Amygdala (tissue), 56 donors: ENCODE results near the gene CLIC1.

Experiments used
- DNase-seq, 56 donors: peaks; one replicate each; lab custom pipeline; 2025; lab: John Stamatoyannopoulos, UW

The CLIC1 gene

GRCh38 chr6:31769684-31770371, 33.5 kb upstream of the CLIC1 start:
- peak in 5 of 56 donors; percentile 13 to 27 (median 23) for DNase-seq

DNA sequence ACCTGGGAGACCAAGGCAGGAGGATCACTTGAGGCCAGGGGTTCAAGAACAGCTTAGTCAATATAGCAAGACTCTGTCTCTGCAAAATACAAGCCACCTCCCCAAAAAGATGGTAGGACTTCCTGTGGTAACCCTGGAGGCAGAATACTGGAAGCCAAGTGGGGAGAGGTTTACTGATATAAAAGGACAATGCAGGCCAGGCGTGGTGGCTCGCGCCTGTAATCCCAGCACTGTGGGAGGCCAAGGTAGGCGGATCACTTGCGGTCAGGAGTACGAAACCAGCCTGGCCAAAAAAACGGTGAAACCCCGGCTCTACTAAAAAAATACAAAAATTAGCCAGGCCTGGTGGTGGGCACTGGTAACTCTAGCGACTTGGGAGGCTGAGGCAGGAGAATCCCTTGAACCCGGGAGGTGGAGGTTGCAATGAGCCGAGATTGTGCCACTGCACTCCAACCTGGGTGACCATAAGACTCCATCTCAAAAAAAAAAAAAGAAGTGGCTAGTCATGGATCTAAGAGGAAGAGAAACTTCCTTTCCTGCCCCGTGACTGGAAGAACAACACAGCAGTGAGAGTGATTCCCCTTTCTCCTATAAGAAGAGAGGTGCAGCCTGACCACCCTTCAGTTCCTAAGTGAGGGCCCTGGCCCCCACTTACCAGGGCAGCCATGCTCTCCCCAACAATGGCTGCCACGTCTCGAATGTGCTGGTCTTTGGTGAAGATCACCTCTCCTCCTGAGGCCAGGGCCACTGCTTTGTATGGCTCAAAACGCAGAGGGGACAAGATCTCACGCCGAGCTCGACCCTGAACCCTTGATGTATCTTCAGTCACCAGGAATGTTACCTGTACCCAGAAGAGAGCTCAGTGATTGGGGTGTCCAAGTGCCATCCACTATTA, 32.3 kb upstream of the CLIC1 start:
- peak in 1 of 56 donors; percentile 29 for DNase-seq

DNA sequence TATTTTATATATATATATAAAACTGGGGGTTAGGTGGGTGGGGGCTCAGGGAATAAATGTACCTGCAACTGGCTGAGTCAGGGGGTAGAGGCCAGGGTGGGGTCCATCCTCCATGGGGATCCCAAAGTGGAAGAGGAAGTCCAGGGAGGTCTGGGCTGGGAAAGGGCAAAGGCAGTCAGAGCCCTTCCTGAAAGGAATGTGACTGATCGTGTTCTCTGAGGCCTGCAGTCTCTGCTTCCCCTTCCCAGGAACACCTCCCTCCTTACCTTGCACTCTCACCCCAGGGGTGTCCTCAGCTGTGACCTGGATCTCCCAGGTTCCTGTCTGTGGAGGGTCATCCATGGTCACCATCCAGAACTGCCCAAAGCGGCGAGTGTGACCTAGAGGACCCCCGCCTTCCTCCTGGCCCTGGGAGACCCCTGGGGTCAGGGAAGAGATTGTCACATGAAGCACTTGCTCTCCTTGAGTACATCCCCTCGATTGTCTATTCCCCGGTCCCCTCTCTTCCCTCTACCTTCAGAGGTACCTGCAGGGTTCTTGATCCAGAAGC, 30.8 kb upstream of the CLIC1 start:
- DNase-seq = no peak

DNA sequence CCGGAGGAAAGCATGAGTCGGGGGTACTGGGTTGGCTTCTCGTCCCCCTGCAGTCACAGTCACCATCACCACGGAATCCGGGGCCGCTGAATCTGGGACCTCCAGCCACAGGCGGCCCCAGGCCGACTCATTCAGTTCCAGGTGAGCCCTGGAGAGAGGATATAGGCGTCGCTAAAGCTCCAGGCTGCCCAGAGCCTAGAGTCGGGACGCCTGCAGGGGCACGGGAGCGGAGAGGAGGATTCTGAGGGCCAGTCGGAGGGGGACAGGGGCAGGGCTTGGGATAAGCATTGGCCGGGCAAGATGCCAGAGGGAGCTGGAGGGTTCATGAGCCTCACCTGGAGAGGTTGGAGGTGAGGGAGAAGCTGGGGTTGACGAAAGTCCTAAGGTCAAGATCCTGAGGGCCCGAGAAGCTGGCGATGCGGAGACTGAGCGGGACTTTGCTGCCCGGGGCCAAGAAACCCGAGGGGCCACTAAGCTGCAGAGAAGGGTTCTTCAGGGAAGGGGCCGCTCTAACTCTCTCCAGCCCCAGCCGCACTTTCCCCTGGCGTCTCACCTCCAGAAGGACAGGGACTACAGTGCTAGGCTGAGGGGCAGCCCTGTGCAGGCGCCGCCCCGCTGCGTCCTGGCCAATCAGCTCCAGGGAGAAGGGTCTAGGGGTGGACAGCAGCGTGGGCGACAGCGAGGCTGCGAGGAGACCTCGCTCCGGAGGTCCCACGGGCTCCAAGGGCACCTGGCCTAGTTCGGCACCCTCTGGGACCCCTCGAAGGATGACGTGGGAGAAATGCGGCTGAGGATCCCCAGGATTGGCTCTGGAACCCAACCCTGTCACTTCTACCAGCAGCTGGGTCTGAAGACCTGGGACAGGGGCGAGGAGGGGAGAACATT, 29.8 kb upstream of the CLIC1 start:
- DNase-seq = no peak

- DNase-seq = no peak
Observed at GRCh38 chr6:31765559-31765909, 29.2 kb upstream of the CLIC1 start.

DNA sequence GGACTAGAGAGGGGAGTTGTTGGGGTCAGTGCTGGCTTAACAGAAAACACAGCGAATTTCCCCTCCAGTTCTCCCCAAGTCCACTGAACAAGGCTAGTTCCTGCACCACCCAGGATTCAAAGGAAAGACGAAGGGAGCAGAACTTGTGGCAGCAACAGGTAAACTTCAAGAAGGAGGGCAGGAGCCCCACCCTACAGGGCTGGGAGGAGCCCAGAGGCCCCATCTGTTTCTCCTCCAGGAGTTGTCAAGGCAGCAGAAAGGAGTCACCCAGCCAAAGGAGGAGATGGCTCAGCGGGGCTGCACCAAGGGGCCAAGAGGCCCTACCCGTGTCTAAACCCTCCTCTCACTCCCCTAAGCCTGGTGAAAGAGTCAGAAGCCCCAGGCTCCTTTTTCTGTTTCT, 27.9 kb upstream of the CLIC1 start:
- DNase-seq = no peak

GRCh38 chr6:31763619-31763940, 27.2 kb upstream of the CLIC1 start:
- peak in 7 of 56 donors; percentile 5 to 27 (median 19) for DNase-seq

- DNase-seq = no peak
Observed at GRCh38 chr6:31762878-31763618, 26.7 kb upstream of the CLIC1 start.

DNA sequence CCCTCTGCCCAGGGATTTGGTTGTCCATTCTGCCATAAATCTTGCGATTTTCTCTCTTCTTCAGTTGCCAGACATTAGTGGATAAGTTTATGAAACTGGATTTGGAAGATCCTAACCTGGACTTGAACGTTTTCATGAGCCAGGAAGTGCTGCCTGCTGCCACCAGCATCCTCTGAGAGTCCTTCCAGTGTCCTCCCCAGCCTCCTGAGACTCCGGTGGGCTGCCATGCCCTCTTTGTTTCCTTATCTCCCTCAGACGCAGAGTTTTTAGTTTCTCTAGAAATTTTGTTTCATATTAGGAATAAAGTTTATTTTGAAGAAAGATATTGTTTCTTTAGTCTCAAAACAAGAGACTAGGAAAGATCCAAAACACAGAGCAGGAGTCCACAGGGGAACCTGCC, 26.0 kb upstream of the CLIC1 start, which contains the start of gene SAPCD1:
TSS of gene SAPCD1 (plus strand) at position 301 of the 400 bp plus-strand sequence. CDS start 399 bp downstream, outside the sequence.
- no peak for DNase-seq

- no peak for DNase-seq
Observed at GRCh38 chr6:31761343-31761742, 25.0 kb upstream of the CLIC1 start.

- no peak for DNase-seq
Observed at GRCh38 chr6:31760790-31761189, 24.5 kb upstream of the CLIC1 start.

- no peak for DNase-seq
Observed at GRCh38 chr6:31758281-31758680, 22.0 kb upstream of the CLIC1 start.

GRCh38 chr6:31752739-31753319, 16.5 kb upstream of the CLIC1 start:
- no peak for DNase-seq

GRCh38 chr6:31750411-31751022, 14.2 kb upstream of the CLIC1 start:
- DNase-seq = no peak

DNA sequence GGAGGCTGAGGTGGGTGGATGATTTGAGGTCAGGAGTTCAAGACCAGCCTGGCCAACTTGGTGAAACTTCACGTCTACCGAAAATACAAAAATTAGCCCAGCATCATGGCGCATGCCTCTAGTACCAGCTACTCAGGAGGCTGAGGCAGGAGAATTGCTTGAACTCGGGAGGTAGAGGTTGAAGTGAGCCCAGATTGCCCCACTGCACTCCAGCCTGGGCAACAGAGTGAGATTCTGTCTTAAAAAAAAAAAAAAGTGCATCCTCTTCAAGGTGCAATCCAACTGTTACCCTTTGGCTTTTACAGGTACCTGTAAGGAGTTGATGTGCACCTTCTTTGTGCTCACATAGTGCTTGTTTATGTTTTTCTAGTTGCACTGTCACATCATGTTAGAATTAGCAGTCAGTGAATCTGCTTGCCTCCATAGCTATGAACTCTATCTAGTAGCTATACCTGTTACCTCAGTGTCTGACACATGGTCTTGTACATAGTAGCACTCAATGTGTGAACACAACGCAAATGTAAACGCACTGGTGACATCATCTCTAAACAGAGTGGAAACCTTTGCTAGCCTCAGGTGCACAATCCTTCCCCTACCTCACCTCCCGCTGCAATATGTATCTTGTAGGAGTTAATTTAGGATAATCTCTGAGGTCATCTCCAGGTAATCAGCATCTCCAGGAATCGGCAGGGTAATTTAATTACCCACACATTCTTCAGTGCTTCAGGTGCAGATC, 13.1 kb upstream of the CLIC1 start:
- DNase-seq = no peak

DNA sequence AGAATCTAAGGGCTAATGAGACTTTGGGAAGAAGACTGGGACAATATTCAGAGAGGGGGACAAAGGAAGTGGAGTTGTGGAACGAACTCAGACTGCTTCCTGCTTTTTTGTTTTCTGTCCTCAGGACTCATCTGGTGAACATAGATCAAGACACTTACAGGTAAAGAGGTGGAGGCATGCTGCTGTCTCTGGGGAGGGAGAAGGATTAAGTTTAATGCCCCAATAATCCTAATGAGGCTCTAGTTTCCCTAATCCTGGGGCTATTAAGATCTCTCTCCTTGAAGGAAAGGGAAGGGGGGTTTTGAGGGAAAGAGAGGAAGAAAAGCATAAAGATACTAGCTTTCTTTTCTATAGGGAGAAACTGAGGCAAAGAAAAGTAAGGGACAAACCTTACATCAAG, 8.1 kb upstream of the CLIC1 start:
- DNase-seq = no peak

DNA sequence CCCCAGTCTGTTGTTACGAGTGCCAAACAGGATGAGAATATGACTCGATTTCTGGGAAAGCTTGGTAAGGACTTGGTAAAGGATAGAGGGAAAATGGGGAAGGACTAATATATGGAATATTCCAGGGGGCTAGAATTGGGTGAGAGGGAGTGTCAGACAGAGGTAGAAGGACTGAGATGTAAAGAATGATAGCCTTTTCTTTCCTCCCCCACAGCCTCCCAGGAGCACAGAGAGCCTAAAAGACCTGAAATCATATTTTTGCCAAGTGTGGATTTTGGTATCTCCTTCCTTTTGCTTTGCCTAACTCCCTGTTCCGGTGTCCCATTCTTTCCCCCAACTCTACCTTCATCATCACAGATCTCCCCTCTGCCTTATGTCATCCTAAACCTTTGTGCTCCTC, 6.6 kb upstream of the CLIC1 start:
- no peak for DNase-seq

- no peak for DNase-seq
Observed at GRCh38 chr6:31741815-31742214, 5.5 kb upstream of the CLIC1 start.
